ENCODE data around the gene JADE2. TPM values are rescaled to one million over a fixed set of nuclear protein-coding genes. Genes with fewer than 3 reads are reported as not detected.

The JADE2 gene
- total RNA-seq, 1 donor = 74.1 TPM

GRCh38 chr5:134527156-134527960 lies 1.9 kb downstream of the JADE2 start:
- peak; percentile 52 to 95 (median 95) for DNase-seq (ENCODE audit: low read depth in 2 of 3, low spot score in 2 of 3)

- DNase-seq (ENCODE audit: low read depth in 2 of 3, low spot score in 2 of 3) = no peak
These were observed 2.5 kb downstream of the JADE2 start for GRCh38 chr5:134527961-134528424.

- DNase-seq (ENCODE audit: low read depth in 2 of 3, low spot score in 2 of 3) = no peak
These were observed 3.1 kb downstream of the JADE2 start for GRCh38 chr5:134528556-134528955.

- DNase-seq (ENCODE audit: low read depth in 2 of 3, low spot score in 2 of 3) = no peak
These were observed 4.0 kb downstream of the JADE2 start for GRCh38 chr5:134529460-134529859.

DNA sequence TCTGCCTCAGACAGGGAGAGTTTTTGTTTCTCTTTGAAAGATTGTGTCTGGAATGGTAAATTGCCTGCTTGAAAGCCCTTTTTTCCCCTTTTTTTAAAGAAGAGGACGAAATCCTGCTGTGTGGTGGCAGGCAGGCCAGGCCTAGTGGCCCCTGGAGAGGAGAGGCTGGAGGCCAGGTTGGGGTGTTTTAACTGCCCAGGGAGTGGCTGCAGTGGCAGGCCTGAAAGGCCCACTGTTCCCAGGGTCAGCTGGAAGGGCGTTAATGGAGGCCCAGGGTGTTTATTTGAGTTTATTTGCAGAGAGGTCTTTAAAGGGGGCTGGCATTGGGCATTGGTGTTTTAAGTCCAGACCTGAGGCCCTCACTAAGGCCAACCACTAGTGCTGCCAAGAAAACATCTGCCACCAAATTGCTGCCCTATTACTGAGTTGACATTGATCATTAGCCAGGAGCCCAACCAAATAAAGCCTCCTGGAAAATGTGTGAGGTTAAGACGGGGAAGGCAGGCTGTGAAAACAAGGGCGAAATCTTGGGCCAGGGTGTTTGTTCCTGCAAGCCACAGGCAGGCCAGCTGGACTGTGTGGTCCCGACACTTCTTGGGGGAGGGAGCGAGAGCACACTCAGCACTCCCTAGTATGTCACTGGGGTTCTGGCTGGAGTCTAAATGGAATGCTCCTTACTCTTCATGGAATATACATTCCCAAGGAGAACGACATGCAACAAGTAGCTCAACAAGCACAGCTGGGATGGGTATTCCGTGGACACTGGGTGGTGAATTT lies 5.0 kb downstream of the JADE2 start:
- DNase-seq (ENCODE audit: low read depth in 2 of 3, low spot score in 2 of 3) = no peak

GRCh38 chr5:134533115-134533815 lies 7.8 kb downstream of the JADE2 start:
- no peak for DNase-seq (ENCODE audit: low read depth in 2 of 3, low spot score in 2 of 3)

GRCh38 chr5:134534058-134534725 lies 8.7 kb downstream of the JADE2 start:
- no peak for DNase-seq (ENCODE audit: low read depth in 2 of 3, low spot score in 2 of 3)

- DNase-seq (ENCODE audit: low read depth in 2 of 3, low spot score in 2 of 3) = no peak
These were observed 9.2 kb downstream of the JADE2 start for GRCh38 chr5:134534726-134535110.

DNA sequence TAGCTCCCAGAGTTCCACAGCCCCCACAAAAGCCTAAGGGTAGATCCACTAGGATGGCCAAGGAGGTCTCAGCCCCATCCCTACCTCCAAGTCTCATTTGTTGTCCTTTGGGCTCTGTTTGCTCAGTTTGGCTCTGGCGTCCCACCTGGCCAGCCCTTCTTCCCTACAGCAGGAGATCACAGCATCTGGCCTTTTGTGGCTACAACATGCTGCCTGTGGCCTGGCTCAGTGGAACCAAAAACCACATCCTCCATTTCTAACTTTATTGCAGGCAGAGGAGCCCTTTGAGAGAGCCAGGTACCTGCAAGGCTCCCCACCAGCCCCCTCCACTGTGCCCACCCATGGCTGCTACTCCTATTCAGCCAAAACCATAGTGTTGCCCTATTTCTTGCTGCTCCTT lies 11.4 kb downstream of the JADE2 start:
- DNase-seq (ENCODE audit: low read depth in 2 of 3, low spot score in 2 of 3) = peak in 1 of 3 donors; percentile 37

DNA sequence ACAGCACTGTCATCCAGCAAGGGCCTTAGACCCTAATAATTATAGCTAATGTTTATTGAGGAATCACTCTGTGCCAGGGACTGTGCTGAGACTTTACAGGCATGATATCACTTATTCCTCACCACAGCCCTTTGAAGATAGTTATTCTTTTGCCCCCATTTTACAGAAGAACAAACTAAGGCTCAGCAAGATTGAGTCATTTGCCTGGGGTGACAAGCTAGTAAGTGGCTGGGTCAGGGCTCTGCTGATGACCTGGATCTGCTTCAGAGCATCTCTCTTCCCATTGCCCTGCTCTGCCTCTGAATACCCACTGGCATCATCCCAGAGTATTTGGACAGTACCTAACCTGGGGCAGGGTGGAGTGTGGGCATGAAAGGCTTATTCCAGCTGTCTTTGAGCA lies 11.8 kb downstream of the JADE2 start:
- DNase-seq (ENCODE audit: low read depth in 2 of 3, low spot score in 2 of 3) = no peak

DNA sequence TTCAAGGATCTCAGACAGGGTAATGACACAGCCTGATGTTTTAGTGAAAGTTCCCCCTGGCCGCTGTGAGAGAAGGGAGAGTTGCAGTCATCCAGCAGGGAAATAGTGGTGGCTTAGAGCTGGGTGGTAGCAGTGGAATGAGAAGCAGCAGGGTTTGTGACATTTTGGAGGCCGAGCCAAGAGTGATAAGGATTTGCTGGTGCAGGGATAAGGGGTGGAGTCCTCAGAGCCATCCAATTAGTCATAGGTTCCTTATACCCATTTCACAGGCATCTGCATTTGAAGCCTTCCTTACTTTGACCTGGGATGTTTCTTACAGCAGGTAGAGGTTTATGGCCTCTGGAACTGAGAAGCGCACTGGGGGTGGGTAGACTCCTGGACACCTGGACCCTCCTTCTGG lies 12.8 kb downstream of the JADE2 start:
- no peak for DNase-seq (ENCODE audit: low read depth in 2 of 3, low spot score in 2 of 3)

- DNase-seq (ENCODE audit: low read depth in 2 of 3, low spot score in 2 of 3) = no peak
These were observed 14.3 kb downstream of the JADE2 start for GRCh38 chr5:134539732-134540131.

DNA sequence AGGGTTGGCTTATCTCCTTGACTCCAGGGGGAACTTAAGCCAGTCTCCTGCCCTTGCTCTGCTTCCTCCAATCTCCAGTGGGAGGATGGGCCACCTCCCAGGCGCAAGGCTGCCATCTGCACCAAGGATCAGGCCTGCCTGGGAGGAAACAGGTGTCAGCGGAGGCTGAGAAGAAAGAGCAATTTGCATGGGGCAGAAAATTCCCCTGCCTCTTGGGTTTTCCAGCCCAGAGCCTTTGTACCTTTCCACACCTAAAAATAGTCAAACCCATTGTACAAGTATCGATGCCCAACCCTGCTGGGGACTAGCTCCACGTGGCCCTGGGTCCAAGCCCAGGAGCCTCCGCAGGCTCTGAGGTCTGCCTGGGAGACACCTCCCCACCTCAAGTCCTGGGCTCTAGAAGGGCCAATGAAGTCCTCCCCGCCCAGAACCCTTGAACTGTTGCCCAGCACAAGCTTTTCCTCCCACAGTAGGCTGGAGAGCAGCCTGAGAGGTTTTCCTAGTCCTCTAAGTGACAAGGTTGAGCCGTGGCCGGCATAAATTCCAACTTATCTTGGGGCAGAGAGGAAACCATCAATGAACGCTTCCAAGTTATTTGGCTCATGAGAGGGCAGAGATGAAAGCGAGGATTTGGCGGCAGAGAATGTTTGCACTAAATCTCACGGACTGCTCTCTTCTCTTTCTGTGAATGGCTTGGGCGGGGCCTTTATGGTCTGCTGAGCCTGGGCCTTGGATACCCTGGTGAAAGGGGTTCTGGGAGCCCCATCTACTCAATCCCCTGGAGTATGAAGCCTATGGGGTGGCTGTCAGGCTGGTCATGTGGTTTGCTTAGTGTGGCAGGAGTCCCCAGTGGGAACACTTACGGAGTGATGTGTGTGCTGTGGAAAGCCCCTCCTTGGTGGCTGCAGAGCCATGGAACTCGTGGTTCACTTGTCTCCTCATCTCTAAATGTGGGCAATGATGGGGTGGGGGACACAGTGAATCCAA lies 15.6 kb downstream of the JADE2 start:
- DNase-seq (ENCODE audit: low read depth in 2 of 3, low spot score in 2 of 3) = no peak

- DNase-seq (ENCODE audit: low read depth in 2 of 3, low spot score in 2 of 3) = no peak
These were observed 16.4 kb downstream of the JADE2 start for GRCh38 chr5:134541736-134542376.

- peak in 2 of 3 donors; percentile 77 to 82 for DNase-seq (ENCODE audit: low read depth in 2 of 3, low spot score in 2 of 3)
These were observed 18.5 kb downstream of the JADE2 start for GRCh38 chr5:134543820-134544614.

DNA sequence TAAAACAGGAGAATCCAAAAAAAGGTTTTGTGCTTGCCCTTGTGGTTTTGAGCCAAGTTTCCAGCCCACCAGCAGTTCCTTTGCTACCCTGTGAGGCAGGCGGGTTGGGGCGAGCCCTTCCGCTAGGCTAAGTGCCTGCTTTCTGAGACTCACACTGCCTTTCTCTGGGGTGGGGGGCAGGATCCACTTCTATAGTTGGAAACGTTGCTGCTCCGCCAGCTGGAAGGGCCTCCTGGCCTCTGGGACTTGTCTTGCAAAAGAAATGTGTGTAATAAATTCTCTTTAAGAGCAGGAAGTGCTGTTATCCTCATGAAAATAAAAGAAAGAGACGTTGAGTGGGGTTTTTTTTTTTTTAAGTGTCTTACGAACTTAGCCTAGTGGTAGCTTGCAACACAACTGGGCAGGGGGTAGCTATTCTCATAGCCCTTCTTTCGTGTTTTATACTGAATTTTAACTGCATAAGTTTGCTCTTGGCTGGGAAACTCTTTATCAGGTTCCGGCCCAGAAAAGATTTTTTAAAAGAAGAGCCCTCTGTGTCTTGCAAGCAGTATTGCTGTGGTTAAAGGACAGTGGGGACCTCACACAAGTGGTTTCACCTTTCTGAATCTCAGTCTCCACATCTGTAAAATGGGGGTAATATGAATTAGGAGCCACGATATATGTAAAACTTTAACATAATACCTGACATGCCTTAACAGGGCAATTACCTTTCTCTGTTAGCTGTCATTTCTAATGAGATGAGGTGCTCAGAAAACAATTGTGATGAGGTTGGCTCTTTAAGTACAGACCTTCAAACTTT lies 19.8 kb downstream of the JADE2 start:
- peak in 2 of 3 donors; percentile 56 to 72 for DNase-seq (ENCODE audit: low read depth in 2 of 3, low spot score in 2 of 3)

DNA sequence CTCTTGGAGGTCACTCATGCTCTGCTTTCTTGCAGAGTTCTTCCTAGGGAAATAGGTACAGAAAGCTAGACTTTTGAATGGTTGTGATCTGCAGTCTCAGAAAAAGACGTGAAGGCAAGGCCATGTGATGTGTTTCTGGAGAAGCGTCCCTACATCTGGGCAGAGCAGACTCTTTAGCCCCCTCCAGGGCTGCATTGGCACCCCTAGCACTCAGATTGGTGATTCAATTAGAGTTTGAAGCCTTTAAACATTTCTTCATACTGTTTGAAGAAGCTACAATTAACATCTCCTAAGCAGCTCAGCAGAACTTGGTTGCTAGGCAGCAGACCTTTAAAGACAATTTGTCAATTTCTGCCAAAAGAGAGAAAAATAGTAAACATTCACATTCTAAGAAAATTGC lies 21.6 kb downstream of the JADE2 start:
- no peak for DNase-seq (ENCODE audit: low read depth in 2 of 3, low spot score in 2 of 3)

Measured in hematopoietic multipotent progenitor cell (in vitro differentiated cells).